GM20431 (cell line): ENCODE data around the gene PRRG1.
"Not testable (repeated sequence)": the region's sequence is repeated elsewhere in the genome, so short reads cannot be mapped to it uniquely, and the experiment has no call there.

ENCODE experiments used
- in situ Hi-C: fragments of 300-500 bp; cut with MseI, MboI; formaldehyde crosslinking; loops from one replicate; pipeline ENCODE4 v1.15.0; 2020; ENCODE audit warnings: low sequenced_read_pairs; ENCODE audit not compliant: unreplicated experiment

PRRG1 gene

GRCh38 chrX:37460285-37460684 lies 111.1 kb downstream of the PRRG1 start:
- in situ Hi-C loops, result not testable (repeated sequence)

GRCh38 chrX:37462346-37462745 lies 113.2 kb downstream of the PRRG1 start:
- in situ Hi-C loops, result no loop called here

- in situ Hi-C loops, result no loop called here
Observed at GRCh38 chrX:37468124-37468739, 119.1 kb downstream of the PRRG1 start.

- in situ Hi-C loops, result no loop called here
Observed at GRCh38 chrX:37470711-37471110, 121.5 kb downstream of the PRRG1 start.

- in situ Hi-C loops, result no loop called here
Observed at GRCh38 chrX:37472836-37473235, 123.7 kb downstream of the PRRG1 start.

- in situ Hi-C loops, result no loop called here
Observed at GRCh38 chrX:37474478-37474877, 125.3 kb downstream of the PRRG1 start.

- in situ Hi-C loops, result no loop called here
Observed at GRCh38 chrX:37476571-37477170, 127.5 kb downstream of the PRRG1 start.

- in situ Hi-C loops, result not testable (repeated sequence)
Observed at GRCh38 chrX:37484335-37484734, 135.2 kb downstream of the PRRG1 start.

GRCh38 chrX:37485429-37485828 lies 136.3 kb downstream of the PRRG1 start:
- in situ Hi-C loops, result no loop called here

GRCh38 chrX:37487271-37487670 lies 138.1 kb downstream of the PRRG1 start:
- in situ Hi-C loops, result no loop called here

- in situ Hi-C loops, result no loop called here
Observed at GRCh38 chrX:37488323-37488722, 139.2 kb downstream of the PRRG1 start.

GRCh38 chrX:37491686-37492085 lies 142.5 kb downstream of the PRRG1 start:
- in situ Hi-C loops, result no loop called here

- in situ Hi-C loops, result not testable (repeated sequence)
Observed at GRCh38 chrX:37495760-37496159, 146.6 kb downstream of the PRRG1 start.

GRCh38 chrX:37497126-37497525 lies 148.0 kb downstream of the PRRG1 start:
- in situ Hi-C loops, result not testable (repeated sequence)

- in situ Hi-C loops, result not testable (repeated sequence)
Observed at GRCh38 chrX:37498323-37498722, 149.2 kb downstream of the PRRG1 start.

- in situ Hi-C loops, result not testable (repeated sequence)
Observed at GRCh38 chrX:37499649-37500048, 150.5 kb downstream of the PRRG1 start.

- in situ Hi-C loops, result no loop called here
Observed at GRCh38 chrX:37504991-37505390, 155.8 kb downstream of the PRRG1 start.
